ENCODE data around the gene TMSB4X.

DNA sequence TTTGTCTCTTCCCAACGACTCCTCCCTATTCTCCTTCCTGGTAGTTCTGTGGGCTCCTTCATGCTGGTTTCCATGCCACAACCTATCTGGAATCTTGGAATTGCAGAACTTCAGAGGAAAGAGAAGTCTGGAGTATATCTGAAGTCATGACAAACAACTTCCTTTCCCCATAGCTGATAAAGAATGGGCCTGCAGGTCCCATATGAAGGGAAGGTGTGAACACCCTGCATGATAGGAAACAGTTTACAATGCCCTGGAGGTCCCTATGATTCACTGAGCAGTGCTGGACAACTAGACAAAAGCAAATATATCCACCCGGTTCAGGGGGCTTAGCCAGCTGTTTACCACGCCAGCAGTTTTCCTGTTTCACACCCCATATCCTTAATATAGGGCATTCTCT lies 50.1 kb downstream of the TMSB4X start:
- TF ChIP-seq, protein P1, sequence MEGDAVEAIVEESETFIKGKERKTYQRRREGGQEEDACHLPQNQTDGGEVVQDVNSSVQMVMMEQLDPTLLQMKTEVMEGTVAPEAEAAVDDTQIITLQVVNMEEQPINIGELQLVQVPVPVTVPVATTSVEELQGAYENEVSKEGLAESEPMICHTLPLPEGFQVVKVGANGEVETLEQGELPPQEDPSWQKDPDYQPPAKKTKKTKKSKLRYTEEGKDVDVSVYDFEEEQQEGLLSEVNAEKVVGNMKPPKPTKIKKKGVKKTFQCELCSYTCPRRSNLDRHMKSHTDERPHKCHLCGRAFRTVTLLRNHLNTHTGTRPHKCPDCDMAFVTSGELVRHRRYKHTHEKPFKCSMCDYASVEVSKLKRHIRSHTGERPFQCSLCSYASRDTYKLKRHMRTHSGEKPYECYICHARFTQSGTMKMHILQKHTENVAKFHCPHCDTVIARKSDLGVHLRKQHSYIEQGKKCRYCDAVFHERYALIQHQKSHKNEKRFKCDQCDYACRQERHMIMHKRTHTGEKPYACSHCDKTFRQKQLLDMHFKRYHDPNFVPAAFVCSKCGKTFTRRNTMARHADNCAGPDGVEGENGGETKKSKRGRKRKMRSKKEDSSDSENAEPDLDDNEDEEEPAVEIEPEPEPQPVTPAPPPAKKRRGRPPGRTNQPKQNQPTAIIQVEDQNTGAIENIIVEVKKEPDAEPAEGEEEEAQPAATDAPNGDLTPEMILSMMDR (conservative IDR thresholded peaks at IDR 0.05; ENCODE audit: low read length) = no peak
- TF ChIP-seq EZH2phosphoT487 (IDR thresholded peaks at IDR 0.05; ENCODE audit: borderline replicate concordance, low read depth, low read length) = no peak

All from OCI-LY7 (cell line).